OCI-LY3 (cell line): Measurements from ENCODE around the gene TNFRSF18.

Source experiments
- H2AFZ ChIP-seq: fragments of 200-600, 300-600 bp; shearing (Covaris generic); 2 replicates; pipeline ENCODE4 v1.6.0; 2014; ENCODE audit warnings: antibody characterized with exemption, low read depth, low read length
- H3K27ac ChIP-seq: fragments of 200-600, 300-600 bp; sonication (generic); 2 replicates; pipeline ENCODE4 v1.5.1; 2014; ENCODE audit warnings: mild to moderate bottlenecking, low read length, moderate library complexity, mixed read lengths
- H3K27me3 ChIP-seq: fragments of 200-600, 300-600 bp; sonication (generic); 2 replicates; pipeline ENCODE4 v1.6.1; 2014; ENCODE audit warnings: low read depth, low read length, mixed read lengths
- H3K36me3 ChIP-seq: fragments of 200-600, 300-600 bp; sonication (generic); replicated peaks from 2 replicates; pipeline ENCODE3; 2014; ENCODE audit warnings: low read depth, low read length, mixed read lengths
- H3K4me1 ChIP-seq: fragments of 300-600, 200-600 bp; sonication (generic); 2 replicates; pipeline ENCODE4 v1.6.1; 2014; ENCODE audit warnings: low read length, mixed read lengths
- H3K4me2 ChIP-seq: fragments of 200-600, 300-600 bp; sonication (generic); 2 replicates; pipeline ENCODE4 v1.6.1; 2014; ENCODE audit warnings: low read length, mixed read lengths
- H3K4me3 ChIP-seq: fragments of 300-600, 200-600 bp; sonication (generic); 2 replicates; pipeline ENCODE4 v1.5.1; 2014; ENCODE audit warnings: antibody characterized with exemption, mild to moderate bottlenecking, low read length, moderate library complexity
- H3K79me2 ChIP-seq: fragments of 300-600, 200-600 bp; shearing (Covaris generic); 2 replicates; pipeline ENCODE4 v1.6.1; 2014; ENCODE audit warnings: mild to moderate bottlenecking, low read length, mixed read lengths
- H3K9ac ChIP-seq: fragments of 300-600, 200-600 bp; shearing (Covaris generic); 2 replicates; pipeline ENCODE4 v1.6.0; 2014; ENCODE audit warnings: mild to moderate bottlenecking, low read length, moderate library complexity
- H3K9me3 ChIP-seq: fragments of 200-600, 300-600 bp; shearing (Covaris generic); 2 replicates; pipeline ENCODE4 v1.6.1; 2014; ENCODE audit warnings: low read length, mixed read lengths; ENCODE audit not compliant: insufficient read depth
- H4K20me1 ChIP-seq: fragments of 200-600, 300-600 bp; sonication (generic); 2 replicates; pipeline ENCODE4 v1.6.1; 2016; ENCODE audit warnings: low read length, mixed read lengths; ENCODE audit not compliant: insufficient read depth
- CTCF ChIP-seq: fragments of 200-600, 300-600 bp; sonication (generic); IDR thresholded peaks from 2 replicates; pipeline ENCODE4 v1.5.1; 2014; ENCODE audit warnings: antibody characterized with exemption, low read length, low read depth
- EZH2phosphoT487 ChIP-seq: fragments of 200-600 bp; shearing (Covaris generic); IDR thresholded peaks from 2 replicates; pipeline ENCODE4 v1.6.1; 2018; ENCODE audit warnings: antibody characterized with exemption, mixed run types, low read depth

Gene TNFRSF18

GRCh38 chr1:1242461-1243265 lies 36.3 kb upstream of the TNFRSF18 start:
- TF ChIP-seq EZH2phosphoT487 (no peak), CTCF (no peak)
- Histone ChIP-seq H4K20me1 (no peaks in the 10 kb centered on the region), H3K4me2 (no peak overlapping the region)

GRCh38 chr1:1241588-1242219 lies 35.3 kb upstream of the TNFRSF18 start:
- no peak for TF ChIP-seq EZH2phosphoT487
- no peak for TF ChIP-seq CTCF
- Histone ChIP-seq H3K9me3 (no peaks in the 10 kb centered on the region), H4K20me1 (no peaks in the 10 kb centered on the region), H3K27ac (no peak overlapping the region), H3K79me2 (no peaks in the 10 kb centered on the region), H3K4me2 (no peak overlapping the region), H3K36me3 (no peaks in the 10 kb centered on the region), H3K4me1 (no peaks in the 10 kb centered on the region), H2AFZ (no peak overlapping the region), H3K9ac (no peak overlapping the region), H3K4me3 (no peak overlapping the region), H3K27me3 (0 out of 2 replicates have a peak, but pooled peaks cover 3% of the 10 kb centered on the region)

More at GRCh38 chr1:1242461-1243265, 36.3 kb upstream of the TNFRSF18 start:
- Histone ChIP-seq H3K79me2 (no peaks in the 10 kb centered on the region), H3K4me1 (no peaks in the 10 kb centered on the region), H3K9ac (no peak overlapping the region), H3K9me3 (no peaks in the 10 kb centered on the region), H2AFZ (no peak overlapping the region), H3K27ac (no peak overlapping the region), H3K36me3 (no peaks in the 10 kb centered on the region), H3K27me3 (0 out of 2 replicates have a peak, but pooled peaks cover 3% of the 10 kb centered on the region), H3K4me3 (no peak overlapping the region)

- Histone ChIP-seq H3K9ac (no peak overlapping the region), H3K27me3 (0 out of 2 replicates have a peak, but pooled peaks cover 3% of the 10 kb centered on the region), H3K79me2 (no peaks in the 10 kb centered on the region), H3K4me1 (no peaks in the 10 kb centered on the region), H3K9me3 (no peaks in the 10 kb centered on the region), H2AFZ (no peak overlapping the region), H4K20me1 (no peaks in the 10 kb centered on the region), H3K27ac (no peak overlapping the region), H3K4me2 (no peak overlapping the region), H3K36me3 (no peaks in the 10 kb centered on the region), H3K4me3 (no peak overlapping the region)
- TF ChIP-seq EZH2phosphoT487 (no peak), CTCF (no peak)
These were observed 34.6 kb upstream of the TNFRSF18 start for GRCh38 chr1:1240822-1241587.

DNA sequence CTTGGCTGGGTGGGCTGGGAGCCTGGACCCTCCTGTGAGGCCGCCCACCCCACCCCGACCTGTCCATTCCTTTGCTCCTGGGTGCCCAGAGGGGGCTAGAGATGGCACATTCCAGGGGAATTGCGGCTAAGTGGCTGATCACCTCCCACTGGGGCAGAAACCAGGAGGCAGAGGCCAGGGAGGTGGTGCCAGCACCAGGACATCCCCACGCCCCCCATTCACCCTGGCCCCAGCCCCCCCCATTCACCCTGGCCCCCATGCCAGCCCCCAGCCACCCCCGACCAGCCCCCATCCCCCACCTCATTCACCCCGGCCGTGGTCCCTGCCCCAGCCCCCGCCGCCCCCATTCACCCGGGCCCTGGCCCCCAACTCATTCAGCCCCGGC lies 33.9 kb upstream of the TNFRSF18 start:
- Histone ChIP-seq H2AFZ (no peak overlapping the region), H3K9ac (no peak overlapping the region), H3K4me1 (no peaks in the 10 kb centered on the region), H4K20me1 (no peaks in the 10 kb centered on the region), H3K27ac (no peak overlapping the region), H3K27me3 (0 out of 2 replicates have a peak, but pooled peaks cover 3% of the 10 kb centered on the region), H3K4me3 (no peak overlapping the region), H3K79me2 (no peaks in the 10 kb centered on the region), H3K4me2 (no peak overlapping the region), H3K36me3 (no peaks in the 10 kb centered on the region), H3K9me3 (no peaks in the 10 kb centered on the region)
- TF ChIP-seq EZH2phosphoT487 = no peak
- TF ChIP-seq CTCF = no peak
